Activated CD8-positive, alpha-beta memory T cell treated with anti-CD3 and anti-CD28 coated beads, Interleukin-2, amount 50 U/mL, for 24 hours (primary cell): ENCODE measurements around the gene CFAP65.

Experiments
- DNase-seq: peaks from one replicate; pipeline ENCODE4 v3.0.0-alpha.2; 2020; ENCODE audit errors: extremely low read depth

The CFAP65 gene

DNA sequence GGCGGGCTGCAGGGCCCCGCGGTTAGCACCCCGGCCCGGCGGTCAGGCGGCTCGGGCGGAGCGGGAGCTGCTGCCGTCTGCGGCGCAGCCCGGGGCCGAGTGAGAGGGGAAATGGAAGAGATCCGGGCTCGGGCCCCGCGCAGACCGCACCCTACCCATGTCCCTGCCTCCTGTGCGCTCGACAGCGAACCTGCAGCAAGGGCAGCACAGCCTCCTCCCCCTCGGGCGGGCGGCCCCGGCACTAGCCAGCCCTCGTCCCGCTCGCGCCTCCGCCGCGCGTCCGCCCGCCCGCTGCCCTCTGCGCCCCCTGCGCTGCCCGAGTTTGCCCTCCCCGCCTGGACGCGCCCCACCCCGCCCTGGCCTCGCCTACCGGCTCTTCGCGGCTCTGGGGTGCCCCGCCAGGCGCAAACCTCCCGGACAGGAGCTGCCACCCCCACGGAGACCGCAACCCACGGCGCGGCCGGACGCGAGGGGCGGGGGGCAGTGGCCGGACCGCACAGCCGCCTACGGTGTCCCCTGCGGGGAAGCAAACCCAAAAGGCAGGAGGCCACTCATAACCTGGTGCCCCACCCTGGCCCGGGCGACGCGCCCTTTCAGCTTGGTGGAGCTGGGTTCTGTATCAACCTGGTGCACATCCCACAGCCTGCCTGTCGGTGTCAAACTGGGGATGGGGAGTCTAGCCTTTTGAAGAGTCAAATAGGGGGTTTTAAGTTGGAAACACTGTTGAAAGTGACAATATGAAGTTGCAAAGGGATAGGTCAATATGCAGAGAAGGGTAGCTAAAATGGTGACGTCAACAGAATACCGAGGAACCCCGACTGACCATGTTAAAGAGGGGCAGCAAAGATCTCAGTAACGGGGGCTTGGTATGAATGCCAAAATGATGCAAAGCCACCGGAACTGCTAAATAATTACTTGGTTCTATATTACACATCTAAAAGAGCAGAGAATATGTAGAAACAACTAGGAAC, 19.8 kb upstream of the CFAP65 start, which contains the start of gene IHH:
TSS of gene IHH (minus strand) at position 101 of the 971 bp plus-strand sequence. CDS start 454 bp downstream, outside the sequence.
- no peak for DNase-seq

DNA sequence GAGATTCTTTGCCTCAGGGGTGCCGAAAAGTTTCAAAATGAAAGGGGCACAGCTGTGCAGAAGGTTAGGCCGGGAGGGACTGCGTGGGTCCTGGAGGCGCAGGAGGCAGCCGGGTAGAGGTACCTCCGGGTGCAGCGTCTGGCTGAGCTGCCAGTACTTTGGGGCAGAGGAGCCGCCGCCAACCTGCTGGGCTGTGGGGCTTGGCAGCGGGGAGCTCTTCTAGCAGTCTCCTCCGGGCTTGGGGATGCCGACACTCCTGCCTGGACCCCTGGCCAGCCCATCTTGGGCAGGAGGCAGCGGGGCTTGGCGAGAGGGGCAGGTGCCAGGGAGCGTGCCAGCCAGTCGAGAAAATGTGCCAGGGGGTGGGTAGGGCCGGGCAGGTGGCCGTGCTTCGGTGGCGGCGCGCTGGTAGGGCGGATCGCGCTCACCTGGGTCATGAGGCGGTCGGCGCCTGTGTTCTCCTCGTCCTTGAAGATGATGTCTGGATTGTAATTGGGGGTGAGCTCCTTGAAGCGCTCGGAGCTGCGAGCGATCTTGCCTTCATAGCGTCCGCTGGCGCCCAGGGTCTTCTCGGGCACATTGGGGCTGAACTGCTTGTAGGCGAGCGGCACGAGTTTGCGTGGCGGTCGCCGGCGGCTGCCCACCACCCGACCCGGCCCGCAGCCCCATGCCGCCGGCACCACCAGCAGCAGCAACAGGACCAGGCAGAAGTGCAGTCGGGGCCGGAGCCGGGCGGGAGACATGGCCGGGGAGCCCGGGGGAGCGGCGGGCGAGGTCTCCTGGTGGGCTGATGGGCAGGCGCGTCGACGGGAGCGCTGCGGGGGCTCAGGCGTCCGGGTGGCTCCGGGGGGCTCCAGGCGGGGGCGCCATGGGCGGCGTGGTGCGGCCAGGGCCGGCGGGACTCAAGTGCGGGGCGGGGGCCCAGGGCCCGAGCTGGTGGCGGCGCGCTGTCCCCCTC, 18.7 kb upstream of the CFAP65 start:
- DNase-seq, result no peak

DNA sequence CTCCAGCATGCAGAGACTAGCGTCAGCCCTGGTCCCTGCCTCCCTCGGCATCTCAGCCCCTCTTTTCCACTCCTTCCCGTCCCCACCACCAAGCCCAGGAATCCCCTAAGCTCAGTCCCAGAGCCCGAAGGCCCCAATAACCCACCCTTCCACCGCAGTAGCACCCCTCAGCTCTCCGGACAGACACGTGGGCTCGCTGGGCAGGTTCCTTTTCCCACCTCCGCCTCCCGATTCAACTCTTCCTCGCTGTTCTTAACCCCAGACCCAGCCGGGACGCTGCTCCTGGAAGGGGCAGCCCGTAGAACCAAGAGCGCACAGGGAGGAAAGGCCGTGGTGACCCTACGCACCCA, 18.0 kb upstream of the CFAP65 start:
- no peak for DNase-seq

DNA sequence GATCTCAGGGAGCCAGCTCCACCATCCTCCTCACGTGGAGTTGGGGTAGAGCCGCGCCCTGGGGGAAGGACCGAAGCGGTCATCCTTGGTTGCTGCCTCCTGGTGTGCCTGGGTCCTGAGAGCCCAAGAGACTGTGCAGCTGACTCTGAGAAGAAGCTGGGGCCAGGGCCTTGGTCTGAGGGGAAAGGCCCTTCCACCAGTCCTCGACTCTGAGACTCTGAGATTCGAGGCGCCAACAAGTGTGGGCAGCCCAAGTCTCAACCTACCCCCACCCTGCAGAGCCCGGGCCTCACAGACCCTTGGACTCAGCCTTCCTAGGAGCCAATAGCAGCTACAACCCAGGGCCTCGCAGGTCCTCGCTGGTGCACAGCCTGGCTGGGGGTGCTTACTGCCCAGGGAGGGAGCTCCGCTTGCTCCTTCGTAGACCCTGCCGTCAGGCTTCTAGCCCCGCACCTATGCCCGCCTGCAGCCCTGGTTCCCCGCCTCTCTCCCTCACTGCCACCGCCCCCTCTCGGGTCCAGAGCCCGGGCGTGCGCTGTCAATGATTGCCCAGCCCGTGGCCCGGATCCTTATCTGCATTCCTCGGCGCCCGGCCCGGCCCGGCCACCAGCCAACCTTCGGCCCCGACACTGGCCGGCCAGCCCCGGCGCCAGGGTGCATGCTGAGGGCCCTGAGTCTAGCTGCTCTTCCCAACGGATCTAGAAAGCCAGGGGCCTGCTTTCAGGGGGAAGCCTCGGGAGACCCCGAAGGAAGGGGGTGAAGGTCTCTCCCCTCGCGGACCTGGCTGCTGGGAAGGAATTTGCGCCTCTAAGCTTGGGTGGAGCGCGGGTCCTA, 17.4 kb upstream of the CFAP65 start:
- no peak for DNase-seq

DNA sequence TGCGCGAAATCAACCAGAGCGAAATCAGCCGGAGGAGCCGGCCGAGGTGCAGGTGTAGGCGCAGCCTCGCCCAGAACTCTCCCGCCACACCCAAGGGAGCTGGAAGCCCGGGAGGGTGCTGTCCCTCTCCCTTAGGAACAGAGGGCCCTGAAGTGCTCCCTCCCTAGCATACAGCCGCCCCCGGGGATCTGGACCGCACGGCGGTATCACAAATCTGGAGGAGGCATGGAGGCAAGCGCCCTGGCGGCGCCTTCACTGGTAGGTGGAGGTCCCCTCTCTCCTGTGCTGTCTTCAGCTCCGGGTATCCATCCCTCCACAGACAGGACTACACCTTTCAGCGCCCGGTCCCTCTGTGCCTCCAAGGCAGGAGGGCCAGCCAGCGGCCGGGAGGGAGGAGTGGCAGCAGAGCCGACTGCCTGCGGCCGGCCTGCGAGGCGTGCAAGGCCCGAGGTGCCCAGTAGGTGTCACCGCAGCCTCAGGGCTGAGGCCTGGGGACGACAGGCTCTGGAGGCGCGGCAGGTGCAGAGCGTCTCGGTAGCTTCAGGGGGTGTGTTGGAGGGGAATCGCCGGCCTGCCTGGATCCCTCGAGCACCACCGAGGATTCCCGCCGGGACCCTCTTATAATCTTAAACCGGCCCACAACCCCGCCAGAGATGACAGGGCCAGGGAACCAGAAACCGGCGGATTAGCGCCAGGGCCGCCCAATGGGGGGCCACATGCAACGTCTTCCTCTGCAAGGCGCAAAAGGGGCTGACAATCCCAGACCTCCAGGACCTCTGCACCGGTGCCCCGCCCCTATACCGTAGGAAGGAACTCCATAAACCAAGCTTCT, 16.6 kb upstream of the CFAP65 start:
- peak; percentile 39 for DNase-seq

DNA sequence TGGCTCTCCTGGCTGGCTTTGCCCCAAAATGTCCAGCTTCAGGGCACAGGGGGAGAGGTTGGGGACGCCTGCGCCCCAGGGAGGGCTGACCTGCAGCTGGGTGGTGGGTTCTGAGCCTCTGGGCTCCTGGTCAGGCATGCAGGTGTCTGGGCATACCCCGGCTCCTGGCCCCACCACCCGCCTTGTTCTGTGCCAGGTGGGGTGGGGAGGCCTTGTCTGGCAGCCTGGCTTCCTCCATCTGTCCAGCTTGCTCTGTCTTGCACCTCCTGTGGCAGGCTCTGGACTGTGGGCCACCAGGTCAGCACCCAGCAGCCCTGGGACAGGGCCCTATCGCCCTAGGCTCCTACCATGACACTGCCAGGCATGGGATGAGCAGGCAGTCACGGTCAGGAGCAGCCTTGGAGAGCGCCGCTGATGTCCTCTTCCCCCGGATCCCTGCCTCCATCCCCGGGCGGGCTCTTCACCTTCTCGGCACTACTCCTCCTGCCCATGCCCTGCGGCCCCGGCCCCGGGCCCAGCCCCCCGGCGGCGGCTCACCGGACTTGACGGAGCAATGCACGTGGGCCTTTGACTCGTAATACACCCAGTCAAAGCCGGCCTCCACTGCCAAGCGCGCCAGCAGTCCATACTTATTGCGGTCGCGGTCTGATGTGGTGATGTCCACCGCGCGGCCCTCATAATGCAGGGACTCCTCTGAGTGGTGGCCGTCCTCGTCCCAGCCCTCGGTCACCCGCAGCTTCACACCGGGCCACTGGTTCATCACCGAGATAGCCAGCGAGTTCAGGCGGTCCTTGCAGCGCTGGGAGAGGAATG, 15.8 kb upstream of the CFAP65 start:
- DNase-seq, result no peak

DNA sequence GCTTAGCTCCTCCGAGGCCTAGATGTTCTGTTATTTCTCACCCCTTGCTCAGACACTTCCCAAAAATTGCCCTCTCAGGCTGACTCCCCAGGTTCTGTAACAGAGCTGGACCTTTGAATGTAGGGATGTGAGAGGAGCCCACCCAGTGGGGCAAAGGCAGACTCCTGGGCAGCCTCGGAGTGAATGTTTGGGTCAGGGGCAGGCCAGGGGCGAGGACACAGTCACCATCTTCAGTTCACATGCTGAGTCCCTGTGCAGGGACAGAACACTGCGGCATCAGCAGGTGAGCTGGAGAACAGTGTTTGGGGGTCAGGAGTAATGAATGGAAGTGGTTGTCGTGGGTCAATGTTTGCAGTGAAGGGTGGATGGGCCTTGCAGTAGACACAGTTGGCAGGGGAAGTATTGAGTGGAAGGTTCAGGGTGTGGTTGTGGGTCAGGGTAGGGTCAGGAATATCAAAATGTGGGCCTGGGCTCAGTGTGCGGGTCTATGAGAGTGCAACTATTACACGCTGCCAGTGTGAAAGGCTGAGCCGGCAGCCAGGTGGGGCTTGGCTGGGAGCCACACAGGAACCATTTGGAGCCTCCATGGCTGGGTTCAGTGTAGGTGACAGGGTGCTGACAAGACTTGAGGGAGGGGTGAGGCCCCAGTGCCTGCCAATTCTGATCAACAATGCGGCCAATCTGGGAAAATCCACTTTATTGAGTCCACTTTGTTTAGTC, 15.0 kb upstream of the CFAP65 start:
- no peak for DNase-seq

DNA sequence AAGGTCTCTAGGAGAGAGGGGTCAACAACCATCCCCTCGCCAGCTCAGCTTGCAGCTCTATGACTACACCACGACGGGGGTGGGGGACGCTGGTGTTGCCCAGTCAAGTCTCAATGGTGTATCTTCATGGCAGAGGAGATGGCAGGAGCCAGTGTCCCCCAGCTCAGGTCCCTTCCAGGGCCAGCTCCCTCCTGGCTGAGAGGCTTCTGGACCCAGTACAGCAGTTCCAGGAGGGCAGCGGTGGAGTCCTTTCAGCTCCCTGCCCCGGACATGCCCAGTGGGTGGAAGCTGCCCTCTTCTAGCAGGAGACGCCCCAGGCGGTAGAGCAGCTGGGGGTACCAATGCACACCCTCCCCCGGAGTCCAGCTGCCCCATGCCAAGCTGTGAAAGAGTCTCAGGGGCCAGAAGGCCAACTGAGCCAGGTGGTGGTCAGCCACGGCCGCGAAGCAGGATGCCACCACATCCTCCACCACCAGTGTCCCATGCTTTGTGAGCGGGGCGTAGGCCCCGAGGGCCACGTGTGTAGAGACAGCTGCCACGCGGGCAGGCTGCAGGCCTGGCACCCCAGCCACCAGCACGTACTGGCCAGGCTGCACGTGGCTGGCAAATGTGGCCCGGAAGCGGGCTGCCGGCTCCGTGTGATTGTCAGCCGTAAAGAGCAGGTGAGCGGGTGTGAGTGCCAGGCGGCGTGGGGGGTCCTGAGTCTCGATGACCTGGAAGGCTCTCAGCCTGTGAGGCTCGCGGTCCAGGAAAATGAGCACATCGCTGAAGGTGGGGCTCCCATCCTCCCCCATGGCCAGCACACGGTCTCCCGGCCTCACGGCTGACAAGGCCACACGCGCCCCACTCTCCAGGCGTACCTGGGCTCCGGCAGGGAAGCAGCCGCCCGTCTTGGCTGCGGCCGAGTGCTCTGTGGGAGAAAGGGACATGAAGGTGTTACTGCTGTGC, 13.9 kb upstream of the CFAP65 start:
- no peak for DNase-seq

DNA sequence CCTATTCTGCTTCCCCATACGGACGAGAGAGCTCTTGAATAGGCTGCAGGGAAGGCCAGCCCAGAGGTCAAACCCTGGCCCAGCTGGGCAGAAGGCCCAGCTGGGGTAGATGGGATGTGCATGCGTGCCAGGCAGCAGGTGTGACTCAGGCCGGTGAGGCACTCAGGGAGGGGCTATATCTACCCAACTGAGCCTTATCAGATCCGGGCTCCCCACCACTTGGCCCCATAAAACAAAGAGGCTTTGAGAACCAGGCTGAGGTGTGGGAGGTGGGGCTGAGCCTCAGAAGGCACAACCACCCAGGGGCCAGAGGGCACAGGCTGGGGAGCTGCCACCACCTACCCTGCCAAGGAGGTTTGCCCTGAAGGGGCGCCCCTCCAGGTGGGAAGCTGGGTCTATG, 8.0 kb upstream of the CFAP65 start:
- no peak for DNase-seq

DNA sequence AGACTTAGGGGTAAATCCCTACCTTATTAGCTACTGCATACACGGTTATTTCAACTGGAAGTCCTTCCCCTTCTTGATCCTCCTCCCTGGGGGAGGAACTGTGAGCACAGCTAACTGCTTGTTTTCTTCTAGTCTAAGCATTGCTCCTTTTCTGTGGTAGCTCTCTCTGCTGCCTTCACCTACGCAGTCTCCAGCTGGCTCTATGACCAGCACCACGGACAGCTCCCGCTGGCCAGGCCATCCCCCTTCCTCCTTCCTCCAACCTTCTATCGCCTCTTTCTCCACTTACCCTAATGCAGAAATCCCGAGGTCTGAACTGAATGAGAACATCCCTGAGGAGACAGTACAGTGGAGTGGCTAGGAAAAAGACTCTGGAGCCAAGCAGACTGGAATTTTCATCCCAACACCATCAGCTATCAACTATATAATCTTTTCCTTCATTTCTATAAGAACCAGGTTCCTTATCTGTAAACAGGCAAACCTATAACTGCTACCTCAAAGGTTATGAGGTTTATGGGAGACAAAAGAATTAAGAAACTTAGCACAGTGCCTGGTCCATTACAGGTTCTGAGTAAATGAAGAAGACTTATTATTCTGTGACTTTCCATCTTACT, 4.7 kb upstream of the CFAP65 start:
- DNase-seq, result no peak

DNA sequence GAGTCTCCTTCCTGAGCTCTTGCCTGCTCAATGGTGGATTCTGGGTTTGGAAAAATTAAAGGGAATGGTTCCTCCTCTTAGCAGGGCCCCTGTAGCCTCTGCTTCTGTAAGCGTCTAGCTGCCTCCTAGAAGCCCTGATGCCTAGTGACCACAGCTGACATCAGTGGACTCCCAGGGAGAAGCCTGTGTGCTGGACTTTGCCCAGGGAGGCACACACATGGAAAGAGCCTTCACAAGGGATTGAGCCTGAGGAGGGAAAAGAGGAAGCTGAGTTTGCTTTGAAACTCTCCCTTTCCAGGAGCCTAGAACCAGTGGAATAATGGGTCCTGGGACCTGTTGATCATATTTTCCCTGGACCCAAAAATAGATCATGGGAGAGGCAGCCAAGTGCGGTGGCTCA, 1.4 kb upstream of the CFAP65 start:
- DNase-seq, result no peak

DNA sequence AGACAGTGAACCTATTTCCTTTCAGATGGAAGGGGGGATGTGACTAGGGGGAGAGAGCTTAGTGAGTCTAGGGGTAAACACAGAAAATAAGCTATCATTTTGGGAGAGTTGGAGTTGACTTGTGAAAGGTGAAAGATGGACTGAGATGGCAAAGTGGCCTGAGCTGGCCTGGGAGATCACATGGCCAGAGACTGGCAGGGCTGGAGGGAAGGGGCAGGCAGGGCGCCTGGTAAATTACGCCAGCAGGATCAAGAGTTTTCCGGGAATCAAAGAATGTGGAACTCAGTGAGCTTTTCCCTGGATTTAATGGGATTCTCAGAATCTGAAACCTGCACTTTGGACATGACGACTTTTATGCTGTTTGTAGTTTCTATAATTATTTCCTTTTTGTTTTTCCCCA, 841 bp upstream of the CFAP65 start:
- DNase-seq, result no peak

DNA sequence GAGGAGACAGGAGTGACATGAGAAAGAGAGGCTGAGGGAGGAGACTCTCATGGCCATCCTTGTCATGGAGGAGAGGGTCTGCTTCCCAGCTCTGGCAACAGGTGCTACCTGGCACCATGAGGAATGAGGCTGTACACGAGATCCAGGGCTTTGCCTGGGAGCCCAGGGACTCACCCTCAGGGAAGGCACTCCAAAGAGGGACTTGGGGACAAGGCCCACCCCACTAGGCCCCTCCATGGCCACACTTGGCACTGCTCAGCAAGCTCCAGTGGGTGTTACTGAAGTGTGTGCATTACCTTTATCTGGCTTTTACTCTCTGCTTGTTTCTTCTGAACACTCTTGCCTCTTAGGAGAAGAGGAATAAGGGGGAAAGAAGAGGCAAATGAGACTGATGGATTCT, 2.7 kb downstream of the CFAP65 start:
- DNase-seq, result no peak

DNA sequence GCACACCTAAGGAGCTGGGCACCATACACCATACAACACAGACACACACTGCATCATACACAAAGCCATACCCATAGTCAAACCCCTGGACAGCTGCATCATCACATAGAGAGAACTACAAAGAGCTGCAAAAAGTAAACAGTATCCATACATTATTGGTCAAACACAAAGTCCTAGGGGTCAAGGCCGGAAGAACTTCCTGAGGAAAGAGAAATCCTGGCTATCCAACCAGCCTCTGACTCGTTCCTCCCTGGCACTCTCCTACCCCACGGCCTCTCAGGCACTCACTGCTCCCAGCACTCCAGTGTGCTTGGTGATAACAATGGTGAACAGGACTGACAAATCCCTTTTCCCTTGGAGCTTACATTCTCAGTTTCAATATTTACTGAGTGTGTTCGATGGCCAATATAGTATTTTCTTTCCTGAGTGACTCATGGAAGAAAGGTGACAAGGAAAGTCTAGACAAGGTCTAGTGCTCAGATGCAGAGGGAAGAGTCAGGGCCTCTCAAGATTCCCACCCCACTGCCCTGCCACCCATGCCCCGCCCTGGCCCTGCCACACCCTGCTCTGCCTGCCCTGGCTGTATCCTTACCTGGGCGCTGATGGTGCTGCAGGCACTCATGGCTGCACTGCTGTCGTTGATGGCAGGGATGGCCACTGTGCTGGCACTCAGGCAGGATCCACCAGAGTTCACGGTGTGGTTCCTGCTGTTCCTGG, 3.4 kb downstream of the CFAP65 start:
- DNase-seq, result no peak

DNA sequence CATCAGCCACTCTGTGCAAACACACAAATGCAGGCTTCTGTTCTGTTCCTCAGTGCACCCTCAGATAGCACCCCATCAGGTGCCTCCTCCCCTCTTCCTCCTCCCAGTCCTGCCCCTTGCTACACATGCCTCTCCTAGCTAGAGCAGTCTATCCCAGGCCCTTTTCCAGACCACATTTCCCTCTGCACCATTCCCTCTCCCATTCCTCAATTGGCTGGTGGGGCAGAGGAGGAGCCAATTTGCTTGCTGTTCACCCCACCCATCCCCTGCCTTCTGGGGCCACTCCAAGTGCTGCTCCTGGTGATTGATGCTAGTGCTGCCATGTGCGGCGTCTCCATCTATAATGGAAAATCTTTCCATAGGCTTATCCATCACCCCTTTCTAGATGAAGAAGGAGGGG, 5.4 kb downstream of the CFAP65 start:
- no peak for DNase-seq

DNA sequence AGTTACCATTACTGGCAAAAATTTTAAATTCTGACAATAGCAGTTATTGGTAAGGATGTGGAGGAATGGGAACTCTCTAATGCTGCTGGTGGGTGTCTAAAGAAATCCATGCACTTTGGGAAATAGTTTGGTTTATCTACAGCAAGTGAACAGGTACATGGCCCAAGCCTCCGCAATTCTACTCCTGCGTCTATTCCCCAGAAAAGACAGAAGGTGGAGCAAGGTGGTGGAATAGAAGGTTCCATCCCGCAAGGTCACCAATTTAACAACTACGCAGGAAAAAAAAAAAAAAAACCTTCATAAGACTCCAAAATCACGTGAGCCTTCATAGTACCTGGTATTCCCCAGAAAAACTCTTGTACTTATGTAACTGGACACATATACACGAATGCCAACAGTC, 6.5 kb downstream of the CFAP65 start:
- no peak for DNase-seq
